BLaER1 treated with 17β-estradiol and CSF1 and Interleukin-3, amounts not matched to agents 10 nM and 100 nM (cell line): ENCODE measurements around the gene INF2.

Source experiments
- H3K27ac ChIP-seq, 11 experiments: shearing (Covaris generic); formaldehyde crosslinking; 2 replicates each; pipeline ENCODE4 v1.8.1; 2022
- H3K27me3 ChIP-seq, 11 experiments: shearing (Covaris generic); formaldehyde crosslinking; 2 replicates each; pipeline ENCODE4 v1.8.1; 2022
- H3K36me3 ChIP-seq, 11 experiments: shearing (Covaris generic); formaldehyde crosslinking; 2 replicates each; pipeline ENCODE4 v1.8.1; 2022
- H3K4me1 ChIP-seq, 10 experiments: shearing (Covaris generic); formaldehyde crosslinking; 2 replicates each; pipeline ENCODE4 v1.8.1; 2022
- H3K4me2 ChIP-seq, 11 experiments: shearing (Covaris generic); formaldehyde crosslinking; 2 replicates each; pipeline ENCODE4 v1.8.1; 2022
- H3K4me3 ChIP-seq, 10 experiments: shearing (Covaris generic); formaldehyde crosslinking; 2 replicates each; pipeline ENCODE4 v1.8.1; 2022
- H3K9ac ChIP-seq, 11 experiments: shearing (Covaris generic); formaldehyde crosslinking; 2 replicates each; pipeline ENCODE4 v1.8.1; 2022
- H3K9me3 ChIP-seq, 11 experiments: shearing (Covaris generic); formaldehyde crosslinking; replicated peaks in 1 of 11; 2 replicates each; pipeline ENCODE4 v1.8.1; 2022
- H4K20me1 ChIP-seq, 11 experiments: shearing (Covaris generic); formaldehyde crosslinking; 2 replicates each; pipeline ENCODE4 v1.8.1; 2022
- Cebpa-rat ChIP-seq, 11 experiments: shearing (Covaris generic); IDR thresholded peaks; 2 replicates each; pipeline ENCODE4 v1.8.1; 2022

Gene INF2

DNA sequence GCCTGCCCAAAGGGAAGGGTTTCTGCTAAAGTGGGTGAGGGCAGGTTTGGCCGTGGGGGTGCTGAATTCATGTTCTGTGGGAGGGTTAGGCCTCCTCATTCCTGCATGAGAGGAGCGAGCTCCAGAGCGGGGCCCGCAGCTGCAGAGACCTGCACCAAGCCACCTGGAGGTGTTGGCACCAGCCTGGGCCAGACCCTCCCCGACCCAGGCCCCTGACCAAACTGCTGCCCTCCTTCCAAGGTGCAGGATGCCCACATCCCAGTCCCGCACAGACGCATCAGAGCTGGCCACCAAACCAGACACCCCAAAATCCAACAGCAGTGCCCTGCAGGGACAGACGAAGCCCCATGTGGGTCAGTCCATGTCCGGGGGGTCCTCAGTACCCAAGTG is 45.2 kb downstream of the INF2 start:
- Histone ChIP-seq H3K27ac (no peak overlapping the region), H3K9me3 (no peaks in the 10 kb centered on the region), H3K36me3 (no peaks in the 10 kb centered on the region), H3K27me3 (no peaks in the 10 kb centered on the region), H4K20me1 (peaks cover 0 to 12% (median 0%) of the 10 kb centered on the region in 11 experiments; a peak in 2 of 22 replicates), H3K4me2 (peak overlapping the region in 4 of 11 experiments; percentile 44 to 80 (median 72); a peak in 2 of 22 replicates), H3K4me1 (peaks cover 18 to 37% (median 31%) of the 10 kb centered on the region in 10 experiments; a peak in 19 of 20 replicates), H3K9ac (peak overlapping the region in 1 of 11 experiments; percentile 14; a peak in 2 of 22 replicates), H3K4me3 (no peak overlapping the region)
- no peak for TF ChIP-seq Cebpa-rat (IDR thresholded peaks at IDR 0.05)

DNA sequence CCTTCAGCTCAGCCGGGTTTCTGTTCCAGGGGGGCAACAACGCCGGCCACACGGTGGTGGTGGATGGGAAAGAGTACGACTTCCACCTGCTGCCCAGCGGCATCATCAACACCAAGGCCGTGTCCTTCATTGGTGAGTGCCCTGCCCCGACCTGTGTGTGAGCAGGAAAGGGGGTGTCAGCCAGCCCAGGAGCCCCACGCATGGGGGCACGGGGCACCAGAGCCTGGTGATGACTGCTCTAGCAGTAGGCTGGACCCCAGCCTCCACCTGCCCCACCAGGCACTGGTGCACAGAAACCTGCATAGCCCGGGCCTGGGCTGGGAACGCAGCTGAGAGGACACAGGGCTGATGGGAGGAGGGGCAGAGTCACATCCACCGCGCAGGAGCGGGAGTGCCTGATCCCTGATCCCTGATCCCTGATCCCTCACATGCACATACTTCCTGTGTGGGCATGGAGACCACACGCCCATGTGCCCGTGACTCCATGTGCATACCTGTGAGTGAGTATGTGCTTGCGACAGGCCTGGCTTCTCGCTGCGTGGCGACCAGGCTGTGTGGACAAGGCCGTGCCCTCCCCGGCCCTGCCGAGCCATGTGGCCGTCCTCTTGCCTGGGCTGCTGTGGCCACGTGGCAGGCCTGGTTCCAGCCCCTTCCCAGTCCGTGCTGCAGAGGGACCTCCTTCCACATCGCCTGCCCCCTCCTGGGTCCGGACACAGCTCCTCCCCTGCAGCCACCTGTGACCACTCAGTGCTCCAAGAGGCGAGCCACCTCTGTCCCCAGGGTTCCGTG is 45.8 kb downstream of the INF2 start:
- H3K4me1 ChIP-seq: peaks cover 18 to 37% (median 31%) of the 10 kb centered on the region in 10 experiments; a peak in 19 of 20 replicates
- TF ChIP-seq Cebpa-rat (IDR thresholded peaks at IDR 0.05): no peak
- no peaks in the 10 kb centered on the region for H3K27me3 ChIP-seq
- no peaks in the 10 kb centered on the region for H3K36me3 ChIP-seq
- H3K27ac ChIP-seq: no peak overlapping the region
- peak overlapping the region in 1 of 11 experiments; percentile 43; a peak in 1 of 22 replicates for H3K4me2 ChIP-seq
- peaks cover 0 to 12% (median 0%) of the 10 kb centered on the region in 11 experiments; a peak in 2 of 22 replicates for H4K20me1 ChIP-seq
- H3K4me3 ChIP-seq: no peak overlapping the region
- peak overlapping the region in 1 of 11 experiments; percentile 14; a peak in 1 of 22 replicates for H3K9ac ChIP-seq
- no peaks in the 10 kb centered on the region for H3K9me3 ChIP-seq

DNA sequence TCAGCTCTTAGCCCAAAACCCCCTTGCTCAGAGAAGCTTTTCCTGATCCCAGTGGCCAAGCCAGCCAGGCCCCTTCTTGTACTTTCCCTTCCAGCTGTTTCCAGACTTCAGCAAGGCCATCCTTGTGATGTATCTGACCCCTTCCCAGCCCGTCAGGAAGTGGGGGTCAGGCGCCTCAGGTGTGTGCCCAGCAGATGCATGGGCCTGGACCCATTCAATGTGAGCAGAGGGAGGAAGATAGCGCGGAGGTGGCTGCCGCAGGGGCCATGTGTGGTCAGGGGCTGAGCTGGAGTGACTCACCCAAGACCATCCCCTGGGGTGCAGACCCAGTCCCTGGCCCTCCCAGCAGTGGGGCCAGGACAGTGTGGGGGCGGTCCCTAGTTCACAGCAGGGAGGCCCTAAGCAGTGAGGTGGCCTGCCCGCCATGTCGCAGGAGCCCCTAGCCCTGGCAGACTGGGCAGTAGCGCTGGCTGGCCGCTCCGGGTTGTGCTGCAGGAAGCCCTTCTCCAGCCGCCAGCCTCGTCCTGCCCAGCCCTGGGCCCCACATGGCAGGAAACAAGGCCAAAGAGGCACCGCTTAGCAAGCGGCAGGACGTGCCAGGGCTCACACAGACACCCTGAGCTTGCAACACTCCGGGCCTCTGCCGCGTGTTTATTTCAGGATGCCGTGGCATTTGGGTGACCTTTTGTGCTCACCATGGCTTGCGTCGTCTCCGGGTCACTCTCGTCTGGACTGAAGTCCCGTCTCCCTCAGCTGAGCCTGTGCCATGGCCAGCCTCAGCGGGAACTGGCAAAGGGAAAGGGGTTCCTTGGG is 46.6 kb downstream of the INF2 start:
- H3K9me3 ChIP-seq: no peaks in the 10 kb centered on the region
- H3K27ac ChIP-seq: no peak overlapping the region
- H3K36me3 ChIP-seq: no peaks in the 10 kb centered on the region
- H3K4me3 ChIP-seq: no peak overlapping the region
- no peaks in the 10 kb centered on the region for H3K27me3 ChIP-seq
- no peak overlapping the region; a peak in 1 of 22 replicates for H3K9ac ChIP-seq
- H3K4me2 ChIP-seq: peak overlapping the region in 4 of 11 experiments; percentile 10 to 60 (median 32); a peak in 7 of 22 replicates
- TF ChIP-seq Cebpa-rat (IDR thresholded peaks at IDR 0.05): no peak
- H3K4me1 ChIP-seq: peaks cover 18 to 36% (median 31%) of the 10 kb centered on the region in 10 experiments; a peak in 19 of 20 replicates
- H4K20me1 ChIP-seq: peaks cover 0 to 12% (median 0%) of the 10 kb centered on the region in 11 experiments; a peak in 2 of 22 replicates

DNA sequence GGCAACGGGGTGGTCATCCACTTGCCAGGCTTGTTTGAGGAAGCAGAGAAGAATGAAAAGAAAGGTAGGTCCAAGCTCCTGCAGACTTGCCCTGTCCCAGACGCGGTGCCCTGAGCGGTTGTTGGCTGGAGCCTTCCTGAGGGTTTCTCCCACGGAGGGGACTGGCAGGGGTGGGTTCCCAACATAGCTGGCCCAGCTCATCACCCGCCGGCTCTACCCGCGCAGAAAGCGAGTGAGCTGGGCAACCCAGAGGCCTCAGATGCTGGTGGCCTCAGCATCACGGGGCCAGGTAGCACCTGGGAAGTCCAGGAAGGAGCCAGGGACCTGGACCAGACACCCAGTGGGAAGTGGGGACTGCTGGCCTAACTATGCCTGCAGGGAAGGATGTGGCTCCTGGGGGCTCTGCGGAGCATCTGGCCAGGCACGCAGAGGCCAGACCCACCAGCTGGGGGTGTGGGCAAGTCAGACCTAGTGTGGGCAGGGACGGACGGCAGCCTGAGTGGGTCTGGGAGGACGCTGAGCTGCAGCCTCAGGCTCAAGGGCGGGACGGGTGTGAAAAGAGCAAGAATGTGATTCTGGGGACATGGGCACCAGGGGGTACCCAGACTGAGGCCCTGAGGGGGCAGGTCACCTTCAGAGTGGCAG is 49.1 kb downstream of the INF2 start:
- H4K20me1 ChIP-seq: peaks cover 0 to 6% (median 0%) of the 10 kb centered on the region in 11 experiments; a peak in 1 of 22 replicates
- no peak overlapping the region for H3K4me2 ChIP-seq
- no peak overlapping the region for H3K9ac ChIP-seq
- no peaks in the 10 kb centered on the region for H3K9me3 ChIP-seq
- TF ChIP-seq Cebpa-rat (IDR thresholded peaks at IDR 0.05): no peak
- peaks cover 17 to 34% (median 22%) of the 10 kb centered on the region in 10 experiments; a peak in 19 of 20 replicates for H3K4me1 ChIP-seq
- no peak overlapping the region for H3K4me3 ChIP-seq
- H3K27me3 ChIP-seq: no peaks in the 10 kb centered on the region
- no peaks in the 10 kb centered on the region for H3K36me3 ChIP-seq
- H3K27ac ChIP-seq: no peak overlapping the region

- Histone ChIP-seq H3K9ac (peak overlapping the region in 1 of 11 experiments; percentile 9; a peak in 1 of 22 replicates), H3K4me3 (no peak overlapping the region), H3K4me1 (peaks cover 11 to 29% (median 16%) of the 10 kb centered on the region in 10 experiments; a peak in 18 of 20 replicates), H3K27me3 (no peaks in the 10 kb centered on the region), H3K27ac (no peak overlapping the region), H3K4me2 (no peak overlapping the region), H3K36me3 (no peaks in the 10 kb centered on the region), H3K9me3 (no peaks in the 10 kb centered on the region), H4K20me1 (peaks cover 0 to 6% (median 0%) of the 10 kb centered on the region in 11 experiments; a peak in 1 of 22 replicates)
- TF ChIP-seq Cebpa-rat (IDR thresholded peaks at IDR 0.05): no peak
These were observed 49.6 kb downstream of the INF2 start for GRCh38 chr14:104739026-104739425.

DNA sequence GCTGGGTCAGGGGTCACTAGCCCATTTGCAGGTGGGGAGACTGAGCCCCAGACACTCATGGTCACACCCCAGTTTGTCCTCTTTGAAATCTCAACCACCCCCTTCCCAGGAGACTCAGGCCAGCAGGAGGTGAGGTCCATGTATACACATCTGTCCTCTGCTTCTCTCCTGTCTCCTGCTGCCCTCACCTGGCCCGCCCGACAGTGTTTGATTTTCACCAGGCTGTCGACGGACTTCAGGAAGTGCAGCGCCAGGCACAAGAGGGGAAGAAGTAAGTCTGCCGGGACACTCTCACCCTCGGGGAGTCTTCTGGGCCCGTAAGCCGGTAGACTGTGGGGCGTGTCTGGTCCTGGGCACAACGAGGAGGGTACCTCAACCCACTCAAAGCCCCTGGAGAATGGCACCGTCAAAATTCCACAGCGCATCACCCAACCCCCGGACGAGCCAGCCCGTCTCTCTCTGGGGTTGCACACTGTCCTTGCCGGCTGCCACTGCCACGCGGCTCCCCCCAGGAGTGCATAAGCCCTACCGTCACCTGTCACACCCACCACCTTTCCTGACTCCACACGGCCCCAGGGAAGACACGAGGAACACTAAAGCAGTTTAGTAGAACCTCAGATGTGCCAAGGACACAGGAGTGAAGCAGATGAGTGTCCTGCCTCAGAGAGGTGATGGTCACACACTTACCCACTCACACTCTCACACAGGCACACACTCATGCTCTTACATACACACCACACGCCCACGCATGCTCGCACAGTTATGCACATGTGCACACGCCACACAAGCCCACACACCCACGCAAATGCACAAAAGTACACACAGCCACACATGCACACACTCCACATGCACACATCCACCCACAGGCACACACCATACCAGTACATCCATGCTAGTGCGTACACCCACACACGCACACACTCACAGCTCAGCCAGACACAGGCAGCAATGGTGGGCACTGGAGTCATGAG is 50.4 kb downstream of the INF2 start:
- no peak for TF ChIP-seq Cebpa-rat (IDR thresholded peaks at IDR 0.05)
- no peaks in the 10 kb centered on the region for H3K27me3 ChIP-seq
- H4K20me1 ChIP-seq: no peaks in the 10 kb centered on the region; a peak in 1 of 22 replicates
- H3K4me2 ChIP-seq: no peak overlapping the region
- H3K4me3 ChIP-seq: no peak overlapping the region
- no peak overlapping the region for H3K27ac ChIP-seq
- H3K9me3 ChIP-seq: no peaks in the 10 kb centered on the region
- no peaks in the 10 kb centered on the region for H3K36me3 ChIP-seq
- peak overlapping the region in 1 of 11 experiments; percentile 9; a peak in 1 of 22 replicates for H3K9ac ChIP-seq
- H3K4me1 ChIP-seq: peaks cover 8 to 24% (median 15%) of the 10 kb centered on the region in 10 experiments; a peak in 16 of 20 replicates

DNA sequence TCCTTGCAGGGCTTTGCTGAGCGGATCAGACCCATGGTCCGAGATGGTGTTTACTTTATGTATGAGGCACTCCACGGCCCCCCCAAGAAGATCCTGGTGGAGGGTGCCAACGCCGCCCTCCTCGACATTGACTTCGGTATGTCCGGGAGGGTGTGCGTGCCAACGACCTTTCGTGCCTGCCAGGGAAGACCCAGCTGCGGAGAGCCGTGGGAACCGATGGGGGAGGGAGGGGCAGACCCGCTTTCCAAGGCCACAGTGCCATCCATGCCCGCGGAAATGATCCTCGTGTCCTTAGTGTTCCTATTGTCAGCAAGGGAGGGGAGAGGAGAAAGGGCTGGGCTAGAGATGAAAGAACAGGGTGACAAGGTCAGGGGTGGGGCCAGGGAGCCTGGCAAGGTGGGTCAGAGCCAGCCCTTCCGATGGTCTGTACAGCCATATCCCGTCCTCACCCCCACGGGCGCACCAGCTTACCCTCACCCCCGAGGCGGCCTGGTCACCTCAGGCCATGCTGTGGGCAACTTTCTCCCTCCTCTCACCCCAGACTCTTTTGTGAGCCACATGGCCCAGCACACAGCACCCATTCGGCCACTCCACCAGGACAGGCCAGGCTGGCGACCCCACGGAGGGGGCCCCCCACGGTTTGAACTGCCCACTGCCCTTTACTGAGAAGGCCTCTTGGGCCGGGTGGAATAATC is 51.8 kb downstream of the INF2 start:
- Histone ChIP-seq H3K4me3 (no peak overlapping the region), H3K4me1 (peaks cover 2 to 29% (median 14%) of the 10 kb centered on the region in 10 experiments; a peak in 16 of 20 replicates), H3K36me3 (no peaks in the 10 kb centered on the region), H3K9me3 (no peaks in the 10 kb centered on the region), H3K27me3 (no peaks in the 10 kb centered on the region), H3K4me2 (peak overlapping the region in 4 of 11 experiments; percentile 15 to 34 (median 30); a peak in 6 of 22 replicates), H4K20me1 (no peaks in the 10 kb centered on the region; a peak in 1 of 22 replicates), H3K27ac (no peak overlapping the region), H3K9ac (no peak overlapping the region)
- TF ChIP-seq Cebpa-rat (IDR thresholded peaks at IDR 0.05): no peak
